Keratinocyte (primary cell): Measurements from ENCODE around the gene CELF2. TPM values are rescaled to one million over a fixed set of nuclear protein-coding genes. Genes with fewer than 3 reads are reported as not detected.

Experiments
- DNase-seq: peaks from one replicate; pipeline ENCODE4 v3.0.0-alpha.2; 2011; ENCODE audit warnings: low read depth, missing footprints, low spot score
- FAIRE-seq: peaks from 2 replicates; lab custom pipeline; 2011; peaks lifted over from hg19 to GRCh38; lab: Jason Lieb, UNC
- H2AFZ ChIP-seq: 2 replicates; pipeline ENCODE4 v1.6.0; 2012; ENCODE audit warnings: low read length, control low read depth, inconsistent platforms; ENCODE audit not compliant: control insufficient read depth
- H3K27ac ChIP-seq: 2 replicates; pipeline ENCODE4 v1.5.1; 2011; ENCODE audit warnings: low read length; ENCODE audit not compliant: control insufficient read depth, insufficient read depth
- H3K27me3 ChIP-seq: 3 replicates; pipeline ENCODE4 v1.6.0; 2011; ENCODE audit warnings: low read length; ENCODE audit not compliant: control insufficient read depth, insufficient read depth; ENCODE audit errors: extremely low read depth
- H3K36me3 ChIP-seq, 2 experiments: 2 replicates in 1 of 2; 3 replicates in 1 of 2; pipeline ENCODE4 v1.5.1; 2011; ENCODE audit warnings: low read length in 2 of 2, mild to moderate bottlenecking in 1 of 2; ENCODE audit not compliant: control insufficient read depth in 2 of 2, insufficient read depth in 2 of 2; ENCODE audit errors: extremely low read depth in 1 of 2
- H3K4me1 ChIP-seq: 3 replicates; pipeline ENCODE4 v1.5.1; 2011; ENCODE audit warnings: low read length; ENCODE audit not compliant: control insufficient read depth, insufficient read depth; ENCODE audit errors: extremely low read depth
- H3K4me2 ChIP-seq: 3 replicates; pipeline ENCODE4 v1.6.0; 2011; ENCODE audit warnings: low read depth, low read length; ENCODE audit not compliant: control insufficient read depth, insufficient read depth; ENCODE audit errors: extremely low read depth
- H3K4me3 ChIP-seq, 3 experiments: fragments of 200-600 bp in 1 of 3; sonication (generic) in 1 of 3; 2 replicates in 2 of 3; 3 replicates in 1 of 3; pipeline ENCODE4 v1.5.1; 2011 to 2016; ENCODE audit warnings: low read length in 3 of 3, mild to moderate bottlenecking in 3 of 3, control low read depth in 2 of 3, inconsistent platforms in 1 of 3, low read depth in 1 of 3, mixed read lengths in 1 of 3, mixed run types in 1 of 3, moderate library complexity in 1 of 3; ENCODE audit not compliant: control insufficient read depth in 2 of 3, insufficient read depth in 2 of 3; ENCODE audit errors: extremely low read depth in 1 of 3
- H3K79me2 ChIP-seq: 2 replicates; pipeline ENCODE4 v1.6.0; 2012; ENCODE audit warnings: low read length; ENCODE audit not compliant: control insufficient read depth, insufficient read depth
- H3K9ac ChIP-seq: 3 replicates; pipeline ENCODE4 v1.6.0; 2011; ENCODE audit warnings: low read length; ENCODE audit not compliant: control insufficient read depth, insufficient read depth; ENCODE audit errors: extremely low read depth
- H3K9me1 ChIP-seq: 3 replicates; pipeline ENCODE4 v1.6.0; 2011; ENCODE audit warnings: low read length; ENCODE audit not compliant: control insufficient read depth, insufficient read depth; ENCODE audit errors: extremely low read depth
- H3K9me3 ChIP-seq: 2 replicates; pipeline ENCODE4 v1.5.1; 2012; ENCODE audit warnings: low read depth, low read length; ENCODE audit not compliant: control insufficient read depth
- H4K20me1 ChIP-seq: 3 replicates; pipeline ENCODE4 v1.6.0; 2011; ENCODE audit warnings: low read length; ENCODE audit not compliant: control insufficient read depth, insufficient read depth; ENCODE audit errors: extremely low read depth
- EZH2 ChIP-seq: IDR thresholded peaks from one replicate; pipeline ENCODE4 v1.6.1; 2012; ENCODE audit warnings: inconsistent platforms, mild to moderate bottlenecking, low read length, moderate library complexity
- dilution Hi-C: fragments of 300-500 bp; cut with MboI; formaldehyde crosslinking; loops from one replicate; pipeline ENCODE4 v1.7.0; 2020; ENCODE audit warnings: low sequenced_read_pairs; ENCODE audit not compliant: extremely low pct_ligation_motif_present
- polyA plus RNA-seq, 5 experiments: library from polyadenylated mRNA; depleted of rRNA in 3 of 5; stranded (reverse) in 3 of 5; stranded (forward) in 1 of 5; unstranded in 1 of 5; fragments of >200 nt; gene quantifications; 1 replicate in 1 of 5; 2 replicates in 3 of 5; 3 replicates in 1 of 5; pipeline versions ENCODE4 v1.2.1 to v1.2.3, GENCODE V29; 2011 to 2012; ENCODE audit warnings: missing spikeins in 2 of 5, low read depth in 1 of 5, low replicate concordance in 1 of 5
- TF ChIP-seq, protein P1 (sequence below), 3 experiments: IDR thresholded peaks in 1 of 3; conservative IDR thresholded peaks in 1 of 3; optimal IDR thresholded peaks in 1 of 3; 2 replicates in 2 of 3; 3 replicates in 1 of 3; pipeline versions ENCODE3 to v1.5.1; 2011; ENCODE audit warnings: low read length in 3 of 3, mild to moderate bottlenecking in 3 of 3, moderate library complexity in 2 of 3, control low read depth in 1 of 3, inconsistent platforms in 1 of 3; ENCODE audit not compliant: insufficient read depth in 2 of 3; ENCODE audit errors: extremely low read depth in 1 of 3

The CELF2 gene
- polyA plus RNA-seq, 1 donor (not counting 4 experiments of a cell fraction or from before 2014, with no cell fraction given): 9.8 TPM

DNA sequence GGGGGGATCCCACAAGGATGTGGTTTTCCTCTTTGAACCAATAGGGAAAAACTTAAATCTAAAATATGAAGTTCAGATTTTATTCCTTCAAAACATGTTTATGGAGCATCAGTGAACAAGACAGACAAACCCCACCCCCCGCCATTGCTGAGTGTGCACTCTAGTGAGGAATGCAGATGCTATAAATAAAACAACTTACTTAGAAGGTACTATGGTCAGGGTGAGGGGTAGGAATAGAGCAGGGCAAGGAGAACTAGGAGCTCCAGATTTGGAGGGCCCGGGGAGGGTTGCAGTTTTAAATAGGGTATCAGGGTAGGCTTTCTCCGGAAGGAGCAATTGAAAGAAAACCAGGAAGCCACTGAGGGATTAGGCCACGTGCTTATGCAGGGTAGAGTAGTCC is 47.9 kb downstream of the CELF2 start:
- Histone ChIP-seq H3K36me3 (no peaks in the 10 kb centered on the region), H3K9ac (no peak overlapping the region), H4K20me1 (no peaks in the 10 kb centered on the region), H2AFZ (no peak overlapping the region), H3K27ac (no peak overlapping the region), H3K4me3 (no peak overlapping the region), H3K9me1 (no peaks in the 10 kb centered on the region), H3K9me3 (no peaks in the 10 kb centered on the region), H3K4me2 (no peak overlapping the region), H3K4me1 (no peaks in the 10 kb centered on the region), H3K27me3 (no peaks in the 10 kb centered on the region), H3K79me2 (no peaks in the 10 kb centered on the region)
- FAIRE-seq (no peak), DNase-seq (no peak)
- TF ChIP-seq EZH2: no peak
- TF ChIP-seq, protein P1, sequence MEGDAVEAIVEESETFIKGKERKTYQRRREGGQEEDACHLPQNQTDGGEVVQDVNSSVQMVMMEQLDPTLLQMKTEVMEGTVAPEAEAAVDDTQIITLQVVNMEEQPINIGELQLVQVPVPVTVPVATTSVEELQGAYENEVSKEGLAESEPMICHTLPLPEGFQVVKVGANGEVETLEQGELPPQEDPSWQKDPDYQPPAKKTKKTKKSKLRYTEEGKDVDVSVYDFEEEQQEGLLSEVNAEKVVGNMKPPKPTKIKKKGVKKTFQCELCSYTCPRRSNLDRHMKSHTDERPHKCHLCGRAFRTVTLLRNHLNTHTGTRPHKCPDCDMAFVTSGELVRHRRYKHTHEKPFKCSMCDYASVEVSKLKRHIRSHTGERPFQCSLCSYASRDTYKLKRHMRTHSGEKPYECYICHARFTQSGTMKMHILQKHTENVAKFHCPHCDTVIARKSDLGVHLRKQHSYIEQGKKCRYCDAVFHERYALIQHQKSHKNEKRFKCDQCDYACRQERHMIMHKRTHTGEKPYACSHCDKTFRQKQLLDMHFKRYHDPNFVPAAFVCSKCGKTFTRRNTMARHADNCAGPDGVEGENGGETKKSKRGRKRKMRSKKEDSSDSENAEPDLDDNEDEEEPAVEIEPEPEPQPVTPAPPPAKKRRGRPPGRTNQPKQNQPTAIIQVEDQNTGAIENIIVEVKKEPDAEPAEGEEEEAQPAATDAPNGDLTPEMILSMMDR (optimal IDR thresholded peaks at IDR 0.05 in 1 of 3, IDR thresholded peaks at IDR 0.05 in 1 of 3, conservative IDR thresholded peaks at IDR 0.05 in 1 of 3; ENCODE audit: extremely low read depth in 1 of 3, insufficient read depth in 2 of 3, low read length in 3 of 3): no peak
- dilution Hi-C loops: no loop called here

- Histone ChIP-seq H3K36me3 (no peaks in the 10 kb centered on the region), H3K4me3 (no peak overlapping the region), H4K20me1 (no peaks in the 10 kb centered on the region), H3K27me3 (no peaks in the 10 kb centered on the region), H3K27ac (no peak overlapping the region), H3K4me1 (no peaks in the 10 kb centered on the region), H3K9ac (no peak overlapping the region), H3K9me3 (no peaks in the 10 kb centered on the region), H2AFZ (no peak overlapping the region), H3K79me2 (no peaks in the 10 kb centered on the region), H3K9me1 (no peaks in the 10 kb centered on the region), H3K4me2 (no peak overlapping the region)
- no peak for FAIRE-seq
- DNase-seq: no peak
- TF ChIP-seq EZH2: no peak
- TF ChIP-seq, protein P1 (optimal IDR thresholded peaks at IDR 0.05 in 1 of 3, IDR thresholded peaks at IDR 0.05 in 1 of 3, conservative IDR thresholded peaks at IDR 0.05 in 1 of 3; ENCODE audit: extremely low read depth in 1 of 3, insufficient read depth in 2 of 3, low read length in 3 of 3): no peak
- dilution Hi-C loops: no loop called here
Measured at GRCh38 chr10:11066520-11066919, 48.8 kb downstream of the CELF2 start.
